ENCODE data around the gene USP11.

USP11 gene

GRCh38 chrX:47232803-47233332, at the start of gene USP11:
Gene USP11, plus strand, starts transcription at chrX:47233009. Its CDS starts 35 bp downstream, at chrX:47233044.
- H3K4me3 ChIP-seq (ENCODE audit: low read length): peak within 1 kb of the TSS; percentile 57
- DNase-seq (ENCODE audit: low read depth): no peak
- TF ChIP-seq, protein P1, sequence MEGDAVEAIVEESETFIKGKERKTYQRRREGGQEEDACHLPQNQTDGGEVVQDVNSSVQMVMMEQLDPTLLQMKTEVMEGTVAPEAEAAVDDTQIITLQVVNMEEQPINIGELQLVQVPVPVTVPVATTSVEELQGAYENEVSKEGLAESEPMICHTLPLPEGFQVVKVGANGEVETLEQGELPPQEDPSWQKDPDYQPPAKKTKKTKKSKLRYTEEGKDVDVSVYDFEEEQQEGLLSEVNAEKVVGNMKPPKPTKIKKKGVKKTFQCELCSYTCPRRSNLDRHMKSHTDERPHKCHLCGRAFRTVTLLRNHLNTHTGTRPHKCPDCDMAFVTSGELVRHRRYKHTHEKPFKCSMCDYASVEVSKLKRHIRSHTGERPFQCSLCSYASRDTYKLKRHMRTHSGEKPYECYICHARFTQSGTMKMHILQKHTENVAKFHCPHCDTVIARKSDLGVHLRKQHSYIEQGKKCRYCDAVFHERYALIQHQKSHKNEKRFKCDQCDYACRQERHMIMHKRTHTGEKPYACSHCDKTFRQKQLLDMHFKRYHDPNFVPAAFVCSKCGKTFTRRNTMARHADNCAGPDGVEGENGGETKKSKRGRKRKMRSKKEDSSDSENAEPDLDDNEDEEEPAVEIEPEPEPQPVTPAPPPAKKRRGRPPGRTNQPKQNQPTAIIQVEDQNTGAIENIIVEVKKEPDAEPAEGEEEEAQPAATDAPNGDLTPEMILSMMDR (IDR thresholded peaks at IDR 0.05; ENCODE audit: insufficient read depth, low read depth, low read length, missing control alignments): no peak

DNA sequence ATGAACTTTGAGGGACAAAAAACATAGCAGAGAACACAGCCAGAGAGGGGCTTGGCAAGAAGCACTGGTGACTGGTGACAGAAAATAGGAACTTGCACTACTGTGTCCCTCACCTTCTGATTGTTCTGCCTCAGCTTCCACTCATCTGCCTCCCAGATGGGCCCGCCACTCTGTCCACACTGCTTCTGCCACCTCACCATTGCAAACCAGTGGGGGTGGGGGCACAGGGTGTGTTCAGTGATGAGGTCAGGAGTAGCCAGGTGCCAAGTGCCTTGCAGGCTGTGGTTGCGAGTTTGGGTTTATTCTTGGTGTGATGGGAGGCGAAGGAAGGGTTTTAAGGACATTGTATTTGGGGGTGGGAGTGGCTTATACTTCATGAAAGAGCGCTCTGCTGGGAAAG, 48.3 kb upstream of the USP11 start:
- TF ChIP-seq, protein P1 (IDR thresholded peaks at IDR 0.05; ENCODE audit: insufficient read depth, low read depth, low read length, missing control alignments): no peak
- DNase-seq (ENCODE audit: low read depth): no peak

DNA sequence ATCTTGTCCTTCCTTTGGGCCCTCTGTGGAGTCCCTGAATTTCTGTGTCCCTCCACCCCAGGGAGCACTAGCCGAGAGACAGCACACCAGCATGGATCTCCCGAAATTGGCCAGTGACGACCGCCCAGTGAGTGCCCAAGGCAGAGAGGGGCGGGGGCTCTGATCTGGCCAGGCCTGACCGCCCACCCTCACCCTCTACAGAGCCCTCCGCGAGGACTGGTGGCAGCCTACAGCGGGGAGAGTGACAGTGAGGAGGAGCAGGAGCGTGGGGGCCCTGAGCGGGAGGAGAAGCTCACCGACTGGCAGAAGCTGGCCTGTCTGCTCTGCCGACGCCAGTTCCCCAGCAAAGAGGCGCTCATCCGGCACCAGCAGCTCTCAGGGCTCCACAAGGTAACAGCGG, 47.6 kb upstream of the USP11 start:
- H3K4me3 ChIP-seq (ENCODE audit: low read length): no peak overlapping the region
- TF ChIP-seq, protein P1 (IDR thresholded peaks at IDR 0.05; ENCODE audit: insufficient read depth, low read depth, low read length, missing control alignments): no peak
- DNase-seq (ENCODE audit: low read depth): no peak

More for the DNA sequence above, 48.3 kb upstream of the USP11 start:
- no peak overlapping the region for H3K4me3 ChIP-seq (ENCODE audit: low read length)

DNA sequence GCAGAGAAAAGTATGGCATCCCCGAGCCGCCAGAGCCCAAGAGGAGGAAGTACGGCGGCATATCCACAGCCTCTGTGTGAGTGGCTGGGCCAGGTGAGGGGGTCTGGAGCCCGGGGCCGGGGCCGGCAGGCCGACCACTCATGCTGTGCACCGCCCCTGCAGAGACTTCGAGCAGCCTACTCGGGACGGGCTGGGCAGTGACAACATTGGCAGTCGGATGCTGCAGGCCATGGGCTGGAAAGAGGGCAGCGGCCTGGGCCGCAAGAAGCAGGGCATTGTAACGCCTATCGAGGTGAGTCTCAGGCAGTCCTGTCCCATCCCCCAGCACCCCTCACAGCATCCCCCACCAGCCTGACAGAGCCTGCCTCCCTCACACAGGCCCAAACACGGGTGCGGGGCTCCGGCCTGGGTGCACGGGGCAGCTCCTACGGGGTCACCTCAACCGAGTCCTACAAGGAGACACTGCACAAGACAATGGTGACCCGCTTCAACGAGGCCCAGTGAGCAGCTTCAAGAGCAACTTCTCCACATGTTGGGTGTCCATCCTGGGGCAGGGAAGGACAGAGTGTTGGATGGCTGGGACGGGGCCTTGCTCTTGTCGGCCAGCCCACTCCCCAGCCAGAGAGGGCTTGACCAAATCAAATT, 46.6 kb upstream of the USP11 start:
- no peak for DNase-seq (ENCODE audit: low read depth)
- TF ChIP-seq, protein P1 (IDR thresholded peaks at IDR 0.05; ENCODE audit: insufficient read depth, low read depth, low read length, missing control alignments): no peak
- no peak overlapping the region for H3K4me3 ChIP-seq (ENCODE audit: low read length)

- H3K4me3 ChIP-seq (ENCODE audit: low read length): no peak overlapping the region
- TF ChIP-seq, protein P1 (IDR thresholded peaks at IDR 0.05; ENCODE audit: insufficient read depth, low read depth, low read length, missing control alignments): no peak
- no peak for DNase-seq (ENCODE audit: low read depth)
These were observed 45.6 kb upstream of the USP11 start for GRCh38 chrX:47187106-47187677.

GRCh38 chrX:47189906-47190305, 42.9 kb upstream of the USP11 start:
- H3K4me3 ChIP-seq (ENCODE audit: low read length): no peak overlapping the region

More at GRCh38 chrX:47189906-47190305, 42.9 kb upstream of the USP11 start:
- TF ChIP-seq, protein P1 (IDR thresholded peaks at IDR 0.05; ENCODE audit: insufficient read depth, low read depth, low read length, missing control alignments): no peak
- no peak for DNase-seq (ENCODE audit: low read depth)

Data from epithelial cell of esophagus (primary cell).